Skin of body (tissue), 3 donors: ENCODE measurements around the gene PRTG. TPM values are rescaled to one million over a fixed set of nuclear protein-coding genes. Genes with fewer than 3 reads are reported as not detected.

ENCODE experiments used
- DNase-seq: peaks from one replicate; lab custom pipeline; 2025; lab: John Stamatoyannopoulos, UW
- small RNA-seq: library from RNA; depleted of rRNA; stranded (forward); fragments of <200 nt; gene quantifications from one replicate; pipeline ENCODE3, GENCODE V24; 2014; ENCODE audit warnings: low replicate concordance
- total RNA-seq: library from RNA; depleted of rRNA; stranded (reverse); fragments of >200 nt; gene quantifications from one replicate; pipeline ENCODE4 v1.2.3, GENCODE V29; 2014

The PRTG gene
- total RNA-seq, 1 donor from 2014 or later, result 1.5 TPM

DNA sequence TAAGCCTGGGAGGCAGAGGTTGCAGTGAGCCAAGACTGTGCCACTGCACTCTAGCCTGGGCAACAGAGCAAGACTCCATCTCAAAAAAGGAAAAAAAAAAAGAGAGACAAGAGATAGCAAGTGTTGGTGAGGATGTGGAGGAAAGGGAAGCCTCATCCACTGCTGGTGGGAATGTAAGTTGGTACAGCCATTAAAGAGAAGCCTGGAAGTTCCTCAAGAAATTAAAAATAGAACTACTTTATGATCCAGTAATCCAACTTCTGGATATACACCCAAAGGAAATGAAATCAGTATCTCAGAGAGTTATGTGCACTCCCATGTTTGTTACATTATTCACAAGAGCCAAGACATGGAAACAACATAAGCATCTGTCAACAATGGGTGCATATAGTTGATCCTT, 169.7 kb downstream of the PRTG start:
- no peak for DNase-seq

DNA sequence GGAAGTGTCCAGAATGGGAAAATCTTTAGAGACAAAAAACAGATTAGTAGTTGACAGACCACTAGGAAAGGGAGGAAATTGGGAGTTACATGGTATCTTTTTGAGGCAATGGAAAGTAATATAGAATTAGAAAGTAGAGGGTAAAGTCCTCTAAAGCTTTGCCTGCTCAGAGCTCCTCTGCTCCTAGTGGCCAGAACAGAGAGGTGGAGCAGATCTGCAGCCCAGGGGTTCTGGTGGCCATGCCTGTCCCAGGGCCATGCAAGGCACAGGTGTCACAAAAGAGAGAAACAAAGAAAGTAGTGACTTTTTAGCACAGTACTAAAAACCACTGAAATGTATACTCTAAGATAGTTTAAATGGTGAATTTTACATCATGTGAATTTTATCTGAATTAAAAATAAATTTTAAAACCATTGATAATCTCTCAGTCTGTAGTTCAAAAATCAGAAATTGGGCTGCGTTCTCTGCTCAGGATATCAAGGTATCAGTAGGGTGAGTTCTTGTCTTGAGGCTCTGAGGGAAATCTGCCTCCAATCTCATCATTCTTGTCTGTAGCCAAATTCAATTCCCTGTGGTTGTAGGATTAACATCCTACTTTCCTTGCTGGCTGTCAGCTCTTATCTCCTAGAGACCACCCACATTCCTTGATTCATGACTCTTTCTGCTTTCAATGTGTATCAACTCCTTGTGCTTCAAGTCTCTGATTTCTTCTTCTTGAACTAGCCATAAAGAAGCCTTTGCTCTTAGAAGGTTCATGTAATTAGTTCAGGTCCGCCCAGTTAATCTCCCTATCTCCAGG, 178.4 kb downstream of the PRTG start:
- no peak for DNase-seq

DNA sequence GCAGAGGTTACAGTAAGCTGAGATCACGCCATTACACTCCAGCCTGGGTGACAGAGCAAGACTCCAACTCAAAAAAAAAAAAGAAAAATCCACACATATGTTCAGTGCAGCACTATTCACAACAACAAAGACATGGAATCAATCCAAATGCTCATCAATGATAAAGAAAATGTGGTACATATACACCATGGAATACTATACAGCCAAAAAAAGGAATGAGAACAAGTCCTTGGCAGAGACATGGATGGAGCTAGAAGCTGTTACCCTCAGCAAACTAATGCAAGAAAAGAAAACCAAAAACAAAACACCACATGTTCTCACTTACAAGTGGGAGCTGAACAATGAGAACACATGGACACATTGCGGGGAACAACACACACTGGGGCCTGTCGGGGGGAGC, 180.4 kb downstream of the PRTG start:
- no peak for DNase-seq

Small RNA genes within 50 kb of the gene (small RNA-seq; reads per million reads assigned to genes)
- not detected for gene AC009997.1

Other genes with a start within 250 kb of the PRTG start
- 2.4 TPM for gene DNAAF4, start 234.9 kb downstream of the PRTG start, total RNA-seq
- gene PYGO1, start 154.8 kb downstream of the PRTG start, total RNA-seq, result 11.3 TPM